Astrocyte (in vitro differentiated cells and primary cell): ENCODE measurements around the gene CDKAL1. TPM values are rescaled to one million over a fixed set of nuclear protein-coding genes. Genes with fewer than 3 reads are reported as not detected.

Experiments
- DNase-seq: peaks from one replicate; pipeline ENCODE4 v3.0.0-alpha.2; 2010; ENCODE audit warnings: low read depth
- FAIRE-seq: peaks from 2 replicates; lab custom pipeline; 2011; peaks lifted over from hg19 to GRCh38; lab: Jason Lieb, UNC
- H2AFZ ChIP-seq: 2 replicates; pipeline ENCODE4 v1.6.0; 2012; ENCODE audit warnings: low read depth, low read length, inconsistent platforms
- H3K27ac ChIP-seq: 2 replicates; pipeline ENCODE4 v1.5.1; 2011; ENCODE audit warnings: low read depth, low read length, inconsistent platforms
- H3K27me3 ChIP-seq: 2 replicates; pipeline ENCODE4 v1.6.0; 2011; ENCODE audit warnings: low read length, inconsistent platforms; ENCODE audit not compliant: insufficient read depth
- H3K36me3 ChIP-seq: 2 replicates; pipeline ENCODE4 v1.5.1; 2011; ENCODE audit warnings: low read length, inconsistent platforms; ENCODE audit not compliant: insufficient read depth
- H3K4me1 ChIP-seq: 2 replicates; pipeline ENCODE4 v1.5.1; 2011; ENCODE audit warnings: low read length, inconsistent platforms; ENCODE audit not compliant: insufficient read depth
- H3K4me2 ChIP-seq: 2 replicates; pipeline ENCODE4 v1.6.0; 2012; ENCODE audit warnings: low read length, inconsistent platforms
- H3K4me3 ChIP-seq: 2 replicates; pipeline ENCODE4 v1.5.1; 2011; ENCODE audit warnings: low read depth, mild to moderate bottlenecking, low read length, inconsistent platforms; ENCODE audit not compliant: insufficient read depth
- H3K79me2 ChIP-seq: 2 replicates; pipeline ENCODE4 v1.6.0; 2012; ENCODE audit warnings: mild to moderate bottlenecking, low read length, inconsistent platforms; ENCODE audit not compliant: insufficient read depth
- H3K9ac ChIP-seq: 2 replicates; pipeline ENCODE4 v1.6.0; 2012; ENCODE audit warnings: mild to moderate bottlenecking, low read length, inconsistent platforms
- H3K9me3 ChIP-seq: 2 replicates; pipeline ENCODE4 v1.5.1; 2012; ENCODE audit warnings: low read depth, mild to moderate bottlenecking, low read length, inconsistent platforms; ENCODE audit not compliant: insufficient read depth
- H4K20me1 ChIP-seq: 2 replicates; pipeline ENCODE4 v1.6.0; 2012; ENCODE audit warnings: low read length, inconsistent platforms; ENCODE audit not compliant: insufficient read depth
- H3K27ac Mint-ChIP-seq: one replicate; pipeline ENCODE4 v1.8.0; 2021; ENCODE audit warnings: mild to moderate bottlenecking, mixed read lengths; ENCODE audit not compliant: unreplicated experiment
- H3K27me3 Mint-ChIP-seq: one replicate; pipeline ENCODE4 v1.8.0; 2021; ENCODE audit warnings: low read depth, mixed read lengths; ENCODE audit not compliant: unreplicated experiment
- H3K36me3 Mint-ChIP-seq: one replicate; pipeline ENCODE4 v1.8.0; 2021; ENCODE audit warnings: low read depth, mixed read lengths; ENCODE audit not compliant: unreplicated experiment
- H3K4me1 Mint-ChIP-seq: one replicate; pipeline ENCODE4 v1.8.0; 2021; ENCODE audit warnings: low read depth, mixed read lengths; ENCODE audit not compliant: unreplicated experiment
- H3K4me3 Mint-ChIP-seq: one replicate; pipeline ENCODE4 v1.8.0; 2021; ENCODE audit warnings: mild to moderate bottlenecking, moderate library complexity, mixed read lengths; ENCODE audit not compliant: unreplicated experiment
- H3K9me3 Mint-ChIP-seq: one replicate; pipeline ENCODE4 v1.8.0; 2021; ENCODE audit warnings: mild to moderate bottlenecking, mixed read lengths; ENCODE audit not compliant: unreplicated experiment
- EZH2 ChIP-seq: IDR thresholded peaks from 2 replicates; pipeline ENCODE4 v1.6.1; 2012; ENCODE audit warnings: mild to moderate bottlenecking, low read length, inconsistent platforms; ENCODE audit not compliant: insufficient read depth
- total RNA-seq: library from RNA; stranded (reverse); gene quantifications from 2 replicates; pipeline ENCODE4 v1.2.1, GENCODE V29; 2021
- TF ChIP-seq, protein P1 (sequence below): IDR thresholded peaks from 2 replicates; pipeline ENCODE4 v1.5.1; 2011; ENCODE audit warnings: low read depth, mild to moderate bottlenecking, inconsistent platforms, low read length, moderate library complexity; ENCODE audit not compliant: insufficient read depth

CDKAL1 gene
- total RNA-seq, 1 donor from 2014 or later = 13.7 TPM

DNA sequence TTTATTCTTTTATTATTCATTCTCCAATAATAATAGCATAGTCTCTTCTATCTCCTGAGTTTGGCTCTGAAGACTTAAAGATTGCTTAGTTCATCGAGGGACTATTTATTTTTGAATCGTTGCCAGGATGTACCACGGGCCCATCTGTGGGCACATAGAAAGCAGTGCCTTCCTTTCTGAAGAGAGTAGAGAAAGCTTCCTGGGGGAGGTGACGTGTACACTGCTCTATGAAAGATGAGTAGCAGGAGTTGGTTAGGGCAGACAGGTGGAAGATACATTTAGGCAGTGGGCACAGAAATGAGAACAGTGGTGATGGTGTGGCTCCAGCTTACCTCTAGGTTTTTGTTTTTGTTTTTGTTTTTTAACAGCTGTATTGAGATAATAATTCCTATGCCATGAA lies 98.4 kb downstream of the CDKAL1 start:
- H3K79me2 ChIP-seq = no peaks in the 10 kb centered on the region
- no peaks in the 10 kb centered on the region for H3K27me3 ChIP-seq
- Mint-ChIP-seq H3K9me3 (no peaks in the 10 kb centered on the region), H3K4me3 (no peak overlapping the region), H3K36me3 (peaks cover 8% of the 10 kb centered on the region), H3K27me3 (no peaks in the 10 kb centered on the region), H3K27ac (peak overlapping the region; percentile 60), H3K4me1 (peaks cover 2% of the 10 kb centered on the region)
- FAIRE-seq = no peak
- H4K20me1 ChIP-seq = no peaks in the 10 kb centered on the region
- no peaks in the 10 kb centered on the region for H3K36me3 ChIP-seq
- H2AFZ ChIP-seq = no peak overlapping the region
- TF ChIP-seq, protein P1, sequence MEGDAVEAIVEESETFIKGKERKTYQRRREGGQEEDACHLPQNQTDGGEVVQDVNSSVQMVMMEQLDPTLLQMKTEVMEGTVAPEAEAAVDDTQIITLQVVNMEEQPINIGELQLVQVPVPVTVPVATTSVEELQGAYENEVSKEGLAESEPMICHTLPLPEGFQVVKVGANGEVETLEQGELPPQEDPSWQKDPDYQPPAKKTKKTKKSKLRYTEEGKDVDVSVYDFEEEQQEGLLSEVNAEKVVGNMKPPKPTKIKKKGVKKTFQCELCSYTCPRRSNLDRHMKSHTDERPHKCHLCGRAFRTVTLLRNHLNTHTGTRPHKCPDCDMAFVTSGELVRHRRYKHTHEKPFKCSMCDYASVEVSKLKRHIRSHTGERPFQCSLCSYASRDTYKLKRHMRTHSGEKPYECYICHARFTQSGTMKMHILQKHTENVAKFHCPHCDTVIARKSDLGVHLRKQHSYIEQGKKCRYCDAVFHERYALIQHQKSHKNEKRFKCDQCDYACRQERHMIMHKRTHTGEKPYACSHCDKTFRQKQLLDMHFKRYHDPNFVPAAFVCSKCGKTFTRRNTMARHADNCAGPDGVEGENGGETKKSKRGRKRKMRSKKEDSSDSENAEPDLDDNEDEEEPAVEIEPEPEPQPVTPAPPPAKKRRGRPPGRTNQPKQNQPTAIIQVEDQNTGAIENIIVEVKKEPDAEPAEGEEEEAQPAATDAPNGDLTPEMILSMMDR = no peak
- TF ChIP-seq EZH2 = no peak
- no peak overlapping the region for H3K4me2 ChIP-seq
- no peak overlapping the region for H3K9ac ChIP-seq
- H3K4me3 ChIP-seq = no peak overlapping the region
- no peak for DNase-seq
- H3K4me1 ChIP-seq = no peaks in the 10 kb centered on the region
- H3K9me3 ChIP-seq = no peaks in the 10 kb centered on the region
- no peak overlapping the region for H3K27ac ChIP-seq

DNA sequence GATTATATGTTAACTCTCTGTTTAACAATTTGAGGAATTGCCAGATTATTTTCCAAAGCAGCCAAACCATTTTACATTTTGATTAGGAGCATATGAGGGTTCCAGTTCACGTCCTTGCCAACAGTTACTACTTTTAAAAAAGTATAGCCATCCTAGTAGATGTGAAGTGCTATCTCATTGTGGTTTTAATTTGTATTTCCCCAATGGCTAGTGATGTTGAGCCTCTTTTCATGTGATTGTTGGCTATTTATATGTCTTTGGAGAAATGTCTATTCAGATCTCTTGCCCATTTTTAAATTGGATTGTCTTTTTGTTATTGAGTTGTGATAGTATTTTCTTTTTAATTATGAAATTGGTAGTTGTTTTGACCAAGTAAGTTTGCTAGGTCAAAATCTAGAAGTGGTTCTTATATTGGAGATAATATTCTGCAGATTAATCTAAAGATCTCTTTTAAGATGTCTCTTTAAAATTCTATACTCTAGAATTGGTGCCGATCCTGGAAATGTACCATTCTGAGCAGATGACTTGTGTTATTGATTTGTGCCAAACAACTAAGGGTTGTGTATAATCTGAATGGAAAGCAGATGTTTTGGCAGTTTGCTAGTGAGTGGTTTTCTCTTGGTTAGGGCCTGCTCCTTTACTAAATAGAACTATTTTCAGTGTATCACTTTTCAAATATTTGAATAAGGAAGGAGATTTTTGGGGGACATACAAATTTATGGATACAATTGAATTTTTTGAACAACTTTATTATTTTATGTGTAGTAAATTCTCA lies 99.5 kb downstream of the CDKAL1 start:
- Histone ChIP-seq H3K9ac (no peak overlapping the region), H3K4me3 (no peak overlapping the region), H3K79me2 (no peaks in the 10 kb centered on the region), H3K4me2 (no peak overlapping the region), H2AFZ (no peak overlapping the region), H3K9me3 (no peaks in the 10 kb centered on the region), H3K4me1 (no peaks in the 10 kb centered on the region), H3K27ac (no peak overlapping the region), H3K27me3 (no peaks in the 10 kb centered on the region), H4K20me1 (no peaks in the 10 kb centered on the region), H3K36me3 (no peaks in the 10 kb centered on the region)
- Mint-ChIP-seq H3K4me1 (peaks cover 2% of the 10 kb centered on the region), H3K4me3 (no peak overlapping the region), H3K27me3 (no peaks in the 10 kb centered on the region), H3K9me3 (no peaks in the 10 kb centered on the region), H3K27ac (no peak overlapping the region), H3K36me3 (peaks cover 8% of the 10 kb centered on the region)
- FAIRE-seq (no peak), DNase-seq (no peak)
- TF ChIP-seq EZH2 = no peak
- TF ChIP-seq, protein P1 = no peak

DNA sequence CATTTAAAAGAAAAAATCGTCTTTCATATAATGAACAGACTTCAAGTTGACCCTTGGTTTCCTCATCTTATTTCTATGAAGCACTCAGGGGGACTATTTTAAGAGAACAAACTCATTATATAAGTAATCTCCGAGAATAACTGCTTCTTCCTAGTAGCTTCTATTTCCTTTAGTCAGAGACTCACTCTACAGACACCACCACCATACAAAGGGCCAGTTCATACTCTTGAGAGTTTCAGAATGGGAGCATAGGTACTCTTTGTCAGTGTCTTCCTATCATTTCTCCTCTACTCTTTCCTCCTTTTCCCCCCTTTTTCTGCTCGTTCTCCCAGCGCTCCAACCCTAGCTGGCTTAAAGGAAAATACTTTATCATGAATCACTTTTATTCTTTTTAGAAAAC lies 104.9 kb downstream of the CDKAL1 start:
- no peak for DNase-seq
- H3K27me3 ChIP-seq = no peaks in the 10 kb centered on the region
- no peaks in the 10 kb centered on the region for H4K20me1 ChIP-seq
- H3K9ac ChIP-seq = no peak overlapping the region
- Mint-ChIP-seq H3K4me1 (peaks cover 2% of the 10 kb centered on the region), H3K9me3 (no peaks in the 10 kb centered on the region), H3K27me3 (no peaks in the 10 kb centered on the region), H3K4me3 (no peak overlapping the region), H3K27ac (no peak overlapping the region), H3K36me3 (peaks cover 1% of the 10 kb centered on the region)
- no peaks in the 10 kb centered on the region for H3K79me2 ChIP-seq
- H3K4me2 ChIP-seq = no peak overlapping the region
- H3K4me3 ChIP-seq = no peak overlapping the region
- H3K27ac ChIP-seq = no peak overlapping the region
- H3K9me3 ChIP-seq = no peaks in the 10 kb centered on the region
- H2AFZ ChIP-seq = no peak overlapping the region
- H3K36me3 ChIP-seq = no peaks in the 10 kb centered on the region
- no peaks in the 10 kb centered on the region for H3K4me1 ChIP-seq
- FAIRE-seq = no peak
- TF ChIP-seq EZH2 = no peak
- TF ChIP-seq, protein P1 = no peak
